Peyer's patch (tissue), 4 donors: Measurements from ENCODE around the gene MACC1.

ENCODE experiments used
- CTCF ChIP-seq, 6 experiments: fragments of 450-650 bp in 4 of 6; fragments of 200-600 bp in 2 of 6; sonication (generic) in 1 of 6; IDR thresholded peaks; one replicate each; pipeline ENCODE4 v1.5.1; 2017 to 2019; ENCODE audit warnings: antibody characterized with exemption in 6 of 6, mild to moderate bottlenecking in 3 of 6, moderate library complexity in 1 of 6
- POLR2A ChIP-seq, 2 donors: fragments of 450-650 bp; IDR thresholded peaks; one replicate each; pipeline ENCODE4 v1.5.1; 2017; ENCODE audit warnings: antibody characterized with exemption in 2 of 2, mild to moderate bottlenecking in 2 of 2, moderate library complexity in 2 of 2

- TF ChIP-seq CTCF (IDR thresholded peaks at IDR 0.05) (no peak), POLR2A (IDR thresholded peaks at IDR 0.05) (no peak)
Observed at GRCh38 chr7:20095436-20095835, 121.7 kb downstream of the MACC1 start.
